Prostate gland (tissue), 2 donors: ENCODE results near the gene GGACT.

ENCODE experiments used
- CTCF ChIP-seq, 4 experiments: fragments of 200-600 bp in 2 of 4; fragments of 450-650 bp in 2 of 4; sonication (generic) in 2 of 4; IDR thresholded peaks; 1 replicate in 3 of 4; 2 replicates in 1 of 4; pipeline ENCODE4 v1.5.1; 2016 to 2019; ENCODE audit warnings: antibody characterized with exemption in 4 of 4, mild to moderate bottlenecking in 2 of 4, moderate library complexity in 2 of 4
- POLR2A ChIP-seq: fragments of 450-650 bp; IDR thresholded peaks from one replicate; pipeline ENCODE4 v1.6.1; 2016; ENCODE audit warnings: antibody characterized with exemption, mild to moderate bottlenecking
- POLR2AphosphoS5 ChIP-seq: sonication (generic); formaldehyde crosslinking; IDR thresholded peaks from one replicate; pipeline ENCODE4 v1.6.1; 2017; ENCODE audit warnings: antibody characterized with exemption

- TF ChIP-seq CTCF (IDR thresholded peaks at IDR 0.05) (no peak), POLR2A (no peak), POLR2AphosphoS5 (no peak)
Measured at GRCh38 chr13:100549316-100549715, 39.3 kb downstream of the GGACT start.
